ENCODE data around the gene TRIM44. TPM values are rescaled to one million over a fixed set of nuclear protein-coding genes. Genes with fewer than 3 reads are reported as not detected.

Gene TRIM44
- total RNA-seq, 1 experiment from 2014 or later, result 81.4 TPM

GRCh38 chr11:35791088-35791958, 128.7 kb downstream of the TRIM44 start:
- ChIA-PET POLR2A (no interaction called here), CTCF (no interaction called here)
- no peaks in the 10 kb centered on the region for H3K27me3 Mint-ChIP-seq (ENCODE audit: insufficient read depth, unreplicated experiment)
- H3K4me3 Mint-ChIP-seq (ENCODE audit: unreplicated experiment), result no peak overlapping the region
- no peak for DNase-seq
- H3K27ac Mint-ChIP-seq (ENCODE audit: unreplicated experiment), result no peak overlapping the region
- Histone ChIP-seq H3K27me3 (replicated peaks; ENCODE audit: control insufficient read depth, insufficient read depth, low read length) (no peaks in the 10 kb centered on the region), H3K4me1 (peaks cover under 1% of the 10 kb centered on the region; the same call in 1 of the 2 replicates), H3K9me3 (no peaks in the 10 kb centered on the region), H3K36me3 (ENCODE audit: control insufficient read depth, insufficient read depth, low read length) (no peaks in the 10 kb centered on the region), H3K4me3 (ENCODE audit: low read depth, low read length) (no peak overlapping the region)
- H3K9me3 Mint-ChIP-seq (ENCODE audit: unreplicated experiment), result no peaks in the 10 kb centered on the region
- BruUV-seq (replicated peaks), result no TSS peak
- intact Hi-C loops (cut with micrococcal nuclease; ENCODE audit: unreplicated experiment), result no loop called here
- peaks cover 30% of the 10 kb centered on the region for H3K36me3 Mint-ChIP-seq (ENCODE audit: insufficient read depth, unreplicated experiment)
- peaks cover 22% of the 10 kb centered on the region for H3K4me1 Mint-ChIP-seq (ENCODE audit: low read depth, unreplicated experiment)
- TF ChIP-seq CTCF (IDR thresholded peaks at IDR 0.05; ENCODE audit: insufficient read depth in 1 of 2, low read depth in 1 of 2, low read length in 1 of 2, severe bottlenecking in 1 of 2, unreplicated experiment in 1 of 2), result no peak

GRCh38 chr11:35792148-35792845, 129.7 kb downstream of the TRIM44 start:
- ChIA-PET CTCF (no interaction called here), POLR2A (no interaction called here)
- H3K4me3 ChIP-seq (ENCODE audit: low read depth, low read length), result no peak overlapping the region
- TF ChIP-seq CTCF (IDR thresholded peaks at IDR 0.05; ENCODE audit: insufficient read depth in 1 of 2, low read depth in 1 of 2, low read length in 1 of 2, severe bottlenecking in 1 of 2, unreplicated experiment in 1 of 2), result no peak
- DNase-seq, result no peak
- H3K9me3 Mint-ChIP-seq (ENCODE audit: unreplicated experiment), result no peaks in the 10 kb centered on the region
- no peaks in the 10 kb centered on the region for H3K27me3 Mint-ChIP-seq (ENCODE audit: insufficient read depth, unreplicated experiment)
- H3K36me3 ChIP-seq (ENCODE audit: control insufficient read depth, insufficient read depth, low read length), result no peaks in the 10 kb centered on the region
- no peak overlapping the region for H3K4me3 Mint-ChIP-seq (ENCODE audit: unreplicated experiment)
- H3K9me3 ChIP-seq, result no peaks in the 10 kb centered on the region
- BruUV-seq (replicated peaks), result no TSS peak
- peaks cover 38% of the 10 kb centered on the region for H3K36me3 Mint-ChIP-seq (ENCODE audit: insufficient read depth, unreplicated experiment)
- no peak overlapping the region for H3K27ac Mint-ChIP-seq (ENCODE audit: unreplicated experiment)
- intact Hi-C loops (cut with micrococcal nuclease; ENCODE audit: unreplicated experiment), result no loop called here
- H3K4me1 ChIP-seq, result no peaks in the 10 kb centered on the region
- H3K4me1 Mint-ChIP-seq (ENCODE audit: low read depth, unreplicated experiment), result peaks cover 16% of the 10 kb centered on the region
- no peaks in the 10 kb centered on the region for H3K27me3 ChIP-seq (replicated peaks; ENCODE audit: control insufficient read depth, insufficient read depth, low read length)

- POLR2A ChIA-PET, result no interaction called here
- Mint-ChIP-seq H3K4me1 (ENCODE audit: low read depth, unreplicated experiment) (peaks cover 16% of the 10 kb centered on the region), H3K9me3 (ENCODE audit: unreplicated experiment) (no peaks in the 10 kb centered on the region), H3K36me3 (ENCODE audit: insufficient read depth, unreplicated experiment) (peaks cover 42% of the 10 kb centered on the region), H3K27me3 (ENCODE audit: insufficient read depth, unreplicated experiment) (no peaks in the 10 kb centered on the region), H3K27ac (ENCODE audit: unreplicated experiment) (no peak overlapping the region), H3K4me3 (ENCODE audit: unreplicated experiment) (no peak overlapping the region)
- intact Hi-C loops (cut with micrococcal nuclease; ENCODE audit: unreplicated experiment), result no loop called here
- Histone ChIP-seq H3K4me1 (no peaks in the 10 kb centered on the region), H3K27me3 (replicated peaks; ENCODE audit: control insufficient read depth, insufficient read depth, low read length) (no peaks in the 10 kb centered on the region), H3K9me3 (no peaks in the 10 kb centered on the region), H3K4me3 (ENCODE audit: low read depth, low read length) (no peak overlapping the region), H3K36me3 (ENCODE audit: control insufficient read depth, insufficient read depth, low read length) (no peaks in the 10 kb centered on the region)
- no peak for TF ChIP-seq CTCF (IDR thresholded peaks at IDR 0.05; ENCODE audit: insufficient read depth in 1 of 2, low read depth in 1 of 2, low read length in 1 of 2, severe bottlenecking in 1 of 2, unreplicated experiment in 1 of 2)
- DNase-seq, result no peak
- BruUV-seq (replicated peaks), result no TSS peak
- CTCF ChIA-PET, result no interaction called here
Observed at GRCh38 chr11:35792846-35793192, 130.2 kb downstream of the TRIM44 start.

Data from Caco-2 (cell line).